GM23248 (cell line): ENCODE data around the gene SH2D4B. TPM values are rescaled to one million over a fixed set of nuclear protein-coding genes. Genes with fewer than 3 reads are reported as not detected.

Experiments
- DNase-seq: peaks from one replicate; pipeline ENCODE4 v3.0.0-alpha.2; 2015
- H2AFZ ChIP-seq: fragments of 200-600 bp; sonication (generic); 2 replicates; pipeline ENCODE4 v1.6.1; 2016; ENCODE audit warnings: antibody characterized with exemption
- H3F3A ChIP-seq: fragments of 200-600 bp; sonication (generic); 2 replicates; pipeline ENCODE4 v1.6.1; 2016; ENCODE audit warnings: mild to moderate bottlenecking, antibody characterized with exemption, mixed run types; ENCODE audit not compliant: insufficient read depth
- H3K27ac ChIP-seq: fragments of 200-600 bp; sonication (generic); 2 replicates; pipeline ENCODE4 v1.5.1; 2016; ENCODE audit warnings: mild to moderate bottlenecking
- H3K27me3 ChIP-seq: fragments of 200-600 bp; sonication (generic); replicated peaks from 2 replicates; pipeline ENCODE4 v1.6.1; 2016; ENCODE audit warnings: mild to moderate bottlenecking; ENCODE audit not compliant: insufficient read depth
- H3K36me3 ChIP-seq: fragments of 200-600 bp; sonication (generic); 2 replicates; pipeline ENCODE4 v1.6.1; 2016; ENCODE audit warnings: low read depth, mild to moderate bottlenecking
- H3K4me1 ChIP-seq: fragments of 200-600 bp; sonication (generic); 2 replicates; pipeline ENCODE4 v1.6.1; 2016; ENCODE audit warnings: mild to moderate bottlenecking; ENCODE audit not compliant: insufficient read depth
- H3K4me2 ChIP-seq: fragments of 200-600 bp; sonication (generic); one replicate; pipeline ENCODE4 v1.6.1; 2016; ENCODE audit warnings: mild to moderate bottlenecking; ENCODE audit not compliant: unreplicated experiment
- H3K4me3 ChIP-seq: fragments of 200-600 bp; sonication (generic); 2 replicates; pipeline ENCODE4 v1.5.1; 2016; ENCODE audit warnings: mild to moderate bottlenecking
- H3K79me2 ChIP-seq: fragments of 200-600 bp; sonication (generic); 2 replicates; pipeline ENCODE4 v1.6.1; 2016; ENCODE audit warnings: mild to moderate bottlenecking; ENCODE audit not compliant: insufficient read depth
- H3K9ac ChIP-seq: fragments of 200-600 bp; sonication (generic); 2 replicates; pipeline ENCODE4 v1.6.1; 2016; ENCODE audit warnings: mild to moderate bottlenecking
- H3K9me2 ChIP-seq: fragments of 200-600 bp; sonication (generic); 2 replicates; pipeline ENCODE4 v1.6.1; 2016; ENCODE audit warnings: mixed run types, mild to moderate bottlenecking, moderate library complexity; ENCODE audit not compliant: insufficient read depth
- H3K9me3 ChIP-seq: fragments of 200-600 bp; sonication (generic); one replicate; pipeline ENCODE4 v1.6.1; 2017; ENCODE audit warnings: low read depth
- H4K20me1 ChIP-seq: fragments of 200-600 bp; sonication (generic); 2 replicates; pipeline ENCODE4 v1.6.0; 2016; ENCODE audit not compliant: insufficient read depth
- EZH2 ChIP-seq: fragments of 200-600 bp; sonication (generic); IDR thresholded peaks from 2 replicates; pipeline ENCODE4 v1.6.1; 2018; ENCODE audit warnings: antibody characterized with exemption, mild to moderate bottlenecking; ENCODE audit not compliant: insufficient read depth, poor library complexity, severe bottlenecking
- EZH2phosphoT487 ChIP-seq: fragments of 200-600 bp; sonication (generic); IDR thresholded peaks from 2 replicates; pipeline ENCODE4 v1.6.1; 2018; ENCODE audit warnings: antibody characterized with exemption, moderate library complexity, mild to moderate bottlenecking, low read depth; ENCODE audit not compliant: insufficient read depth
- WGBS, 2 experiments: methylation state at CpG; one replicate each; pipeline ENCODE4 v1.1.6; 2015 to 2017; ENCODE audit warnings: low lambda C conversion rate in 2 of 2, low coverage in 1 of 2; ENCODE audit errors: missing lambda C conversion rate in 2 of 2; 5-methylcytosine and 5-hydroxymethylcytosine counted together
- in situ Hi-C: fragments of 300-500 bp; cut with MboI; formaldehyde crosslinking; loops from 2 replicates; pipeline ENCODE4 v1.15.0; 2020
- polyA plus RNA-seq: library from polyadenylated mRNA; unstranded; fragments of >200 nt; fragmentation: Nextera tagmentation; extraction: Ambion mirVana; gene quantifications from 2 replicates; pipeline ENCODE4 v1.2.1, GENCODE V29; 2016
- total RNA-seq: library from RNA; depleted of rRNA; stranded (reverse); fragments of >200 nt; shearing (Covaris generic); gene quantifications from 2 replicates; pipeline ENCODE4 v1.2.3, GENCODE V29; 2014

The SH2D4B gene
- total and polyA plus RNA-seq, 2 experiments from 2014 or later = not detected

DNA sequence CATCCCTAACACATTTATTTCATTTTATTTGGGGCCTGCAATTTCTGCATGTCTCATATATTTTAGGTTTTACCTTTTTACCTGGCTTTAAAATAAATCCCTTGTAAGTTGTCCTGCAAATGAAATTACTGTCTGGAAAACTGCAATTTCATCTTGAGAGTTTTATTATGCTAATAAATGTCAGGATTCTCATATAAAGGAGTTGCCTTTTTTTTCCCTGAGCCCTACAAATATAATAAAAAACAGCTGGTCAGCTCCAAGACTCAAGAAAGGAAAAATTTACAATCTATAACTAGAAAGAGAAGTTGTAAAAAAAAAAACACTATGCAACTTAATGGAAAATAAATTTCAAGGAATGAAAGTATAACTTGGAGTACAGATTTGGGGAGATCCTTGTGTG is 108.7 kb downstream of the SH2D4B start:
- H3K79me2 ChIP-seq = no peaks in the 10 kb centered on the region
- H3K9ac ChIP-seq = no peak overlapping the region
- no peak overlapping the region for H2AFZ ChIP-seq
- no peaks in the 10 kb centered on the region for H3K9me3 ChIP-seq
- H4K20me1 ChIP-seq = no peaks in the 10 kb centered on the region
- no peaks in the 10 kb centered on the region for H3K27me3 ChIP-seq
- DNase-seq = no peak
- no peak overlapping the region for H3K4me3 ChIP-seq
- H3K36me3 ChIP-seq = no peaks in the 10 kb centered on the region
- H3K4me2 ChIP-seq = no peak overlapping the region
- no peaks in the 10 kb centered on the region for H3K9me2 ChIP-seq
- no peaks in the 10 kb centered on the region for H3F3A ChIP-seq
- H3K4me1 ChIP-seq = no peaks in the 10 kb centered on the region
- in situ Hi-C loops = no loop called here
- no peak overlapping the region for H3K27ac ChIP-seq
- TF ChIP-seq EZH2phosphoT487 (no peak), EZH2 (no peak)

DNA sequence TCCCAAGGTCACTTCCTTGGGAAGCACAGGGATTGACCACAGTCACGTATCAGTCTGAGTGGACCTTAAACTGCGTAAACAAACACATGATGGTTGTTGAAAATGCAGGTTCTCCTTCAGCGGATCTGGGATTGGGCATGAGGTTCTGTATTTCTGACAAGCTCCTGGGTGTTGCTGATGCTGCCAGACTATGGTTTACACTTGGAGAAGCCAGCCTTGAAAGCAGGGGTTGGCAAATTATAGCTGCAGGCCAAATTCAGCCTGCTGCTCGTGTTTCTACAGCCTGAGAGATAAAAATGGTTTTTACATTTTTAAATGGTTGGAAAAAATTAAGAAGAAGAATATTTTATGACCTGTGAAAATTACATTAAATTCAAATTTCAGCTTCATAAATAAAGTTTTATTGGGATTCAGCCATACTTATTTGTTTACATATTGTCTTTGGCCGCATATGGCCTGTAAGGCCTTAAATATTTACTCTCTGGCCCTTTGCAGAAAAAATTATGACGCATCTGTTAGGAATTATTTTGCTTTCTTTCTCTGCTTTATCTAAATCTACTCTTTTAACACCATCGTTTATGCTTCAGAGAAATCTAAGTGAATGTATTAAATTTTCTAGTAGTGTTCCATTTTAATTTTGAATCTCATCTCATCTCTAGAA is 109.6 kb downstream of the SH2D4B start:
- Histone ChIP-seq H4K20me1 (no peaks in the 10 kb centered on the region), H3K4me1 (no peaks in the 10 kb centered on the region), H3K4me3 (no peak overlapping the region), H3K27me3 (no peaks in the 10 kb centered on the region), H3K9me2 (no peaks in the 10 kb centered on the region), H3F3A (no peaks in the 10 kb centered on the region), H2AFZ (no peak overlapping the region), H3K27ac (no peak overlapping the region), H3K9me3 (no peaks in the 10 kb centered on the region), H3K4me2 (no peak overlapping the region), H3K9ac (no peak overlapping the region), H3K36me3 (no peaks in the 10 kb centered on the region), H3K79me2 (no peaks in the 10 kb centered on the region)
- DNase-seq = peak; percentile 7
- 12 to 19% methylated on average over 7 of the region's 7 CpGs for WGBS, 2 experiments
- TF ChIP-seq EZH2phosphoT487 (no peak), EZH2 (no peak)
- in situ Hi-C loops = no loop called here

DNA sequence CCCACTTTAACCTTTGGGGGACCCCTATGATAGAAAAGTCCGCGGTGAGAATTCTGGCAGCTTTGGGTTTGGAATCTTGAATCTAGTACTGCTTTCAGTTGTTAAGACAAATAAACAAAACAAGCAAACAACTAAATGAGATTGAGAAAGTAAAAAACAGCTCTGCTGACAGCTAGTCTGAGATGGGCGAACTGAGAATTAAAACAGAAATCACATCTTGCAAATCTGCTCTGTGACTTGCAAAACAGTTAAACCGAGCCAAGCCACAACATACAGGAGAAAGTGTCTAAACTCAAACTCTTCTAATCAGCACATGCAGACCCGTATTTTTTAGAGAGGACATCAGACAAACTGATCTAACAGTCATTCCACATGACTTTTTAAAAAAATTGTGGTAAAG is 110.4 kb downstream of the SH2D4B start:
- Histone ChIP-seq H3K36me3 (no peaks in the 10 kb centered on the region), H3K4me2 (no peak overlapping the region), H3K27me3 (no peaks in the 10 kb centered on the region), H2AFZ (no peak overlapping the region), H3K4me1 (no peaks in the 10 kb centered on the region), H3K9me2 (no peaks in the 10 kb centered on the region), H3K9ac (no peak overlapping the region), H3K79me2 (no peaks in the 10 kb centered on the region), H3F3A (no peaks in the 10 kb centered on the region), H3K4me3 (no peak overlapping the region), H3K9me3 (no peaks in the 10 kb centered on the region), H4K20me1 (no peaks in the 10 kb centered on the region), H3K27ac (no peak overlapping the region)
- WGBS, 2 experiments = 0 to 1% methylated on average over 5 of the region's 5 CpGs
- in situ Hi-C loops = no loop called here
- TF ChIP-seq EZH2phosphoT487 = no peak
- TF ChIP-seq EZH2 = no peak
- DNase-seq = no peak

DNA sequence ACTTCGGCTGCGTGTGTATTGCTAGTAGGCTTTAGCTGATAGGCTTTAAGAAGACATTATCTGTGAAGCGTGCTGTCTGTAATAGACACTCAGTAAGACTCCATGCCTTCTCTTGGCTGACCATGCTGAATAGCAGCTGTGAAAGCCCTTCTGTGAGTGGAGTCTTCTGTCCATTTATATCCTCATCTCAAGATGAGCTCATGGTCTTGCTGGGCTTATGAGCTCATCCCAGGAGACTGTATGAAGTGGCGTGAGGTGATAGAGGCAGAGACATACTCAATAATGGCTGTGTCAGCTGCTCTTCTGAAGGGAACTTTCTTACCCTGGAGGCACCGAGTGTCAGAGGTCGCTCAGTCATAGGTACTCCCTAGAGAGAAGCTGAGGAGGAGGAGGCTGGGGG is 111.5 kb downstream of the SH2D4B start:
- H3K9me2 ChIP-seq = no peaks in the 10 kb centered on the region
- H2AFZ ChIP-seq = no peak overlapping the region
- H3K4me1 ChIP-seq = no peaks in the 10 kb centered on the region
- no peak overlapping the region for H3K9ac ChIP-seq
- H3K4me2 ChIP-seq = no peak overlapping the region
- H4K20me1 ChIP-seq = no peaks in the 10 kb centered on the region
- no peak overlapping the region for H3K4me3 ChIP-seq
- no peaks in the 10 kb centered on the region for H3K27me3 ChIP-seq
- H3F3A ChIP-seq = no peaks in the 10 kb centered on the region
- no peak for DNase-seq
- in situ Hi-C loops = no loop called here
- H3K9me3 ChIP-seq = no peaks in the 10 kb centered on the region
- no peak for TF ChIP-seq EZH2phosphoT487
- TF ChIP-seq EZH2 = no peak
- H3K79me2 ChIP-seq = no peaks in the 10 kb centered on the region
- no peak overlapping the region for H3K27ac ChIP-seq
- no peaks in the 10 kb centered on the region for H3K36me3 ChIP-seq
- WGBS, 2 experiments = 57 to 63% methylated on average over 6 of the region's 6 CpGs

DNA sequence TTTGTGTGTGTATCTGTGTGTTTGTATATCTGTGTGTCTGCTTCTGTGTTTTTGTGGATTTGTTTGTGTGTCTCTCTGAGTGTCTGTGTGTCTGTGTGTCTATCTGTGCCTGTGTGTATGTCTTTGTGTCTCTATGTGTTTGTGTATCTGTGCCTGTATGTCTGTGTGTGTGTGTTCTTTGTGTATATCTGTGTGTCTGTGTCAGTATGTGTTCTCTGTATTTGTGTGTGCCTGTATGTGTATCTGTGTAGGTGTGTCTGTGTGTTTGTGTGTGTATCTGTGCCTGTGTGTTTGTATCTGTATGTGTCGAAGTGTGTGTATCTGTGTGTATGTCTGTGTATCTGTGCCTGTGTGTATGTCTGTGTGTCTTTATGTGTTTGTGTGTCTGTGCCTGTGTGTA is 118.2 kb downstream of the SH2D4B start:
- Histone ChIP-seq H3K27ac (no peak overlapping the region), H4K20me1 (no peaks in the 10 kb centered on the region), H3F3A (no peaks in the 10 kb centered on the region), H3K79me2 (no peaks in the 10 kb centered on the region), H3K9ac (no peak overlapping the region), H3K4me1 (no peaks in the 10 kb centered on the region), H2AFZ (no peak overlapping the region), H3K9me2 (no peaks in the 10 kb centered on the region), H3K9me3 (no peaks in the 10 kb centered on the region), H3K4me2 (no peak overlapping the region), H3K36me3 (no peaks in the 10 kb centered on the region), H3K27me3 (no peaks in the 10 kb centered on the region), H3K4me3 (no peak overlapping the region)
- no peak for DNase-seq
- in situ Hi-C loops = no loop called here
- TF ChIP-seq EZH2phosphoT487 (no peak), EZH2 (no peak)
- WGBS, 2 experiments = 41 to 43% methylated on average over 1 of the region's 1 CpG
